ENCODE data around the gene LTBP3. TPM values are rescaled to one million over a fixed set of nuclear protein-coding genes. Genes with fewer than 3 reads are reported as not detected.

The LTBP3 gene
- total RNA-seq, 1 experiment from 2014 or later: 10.6 TPM

DNA sequence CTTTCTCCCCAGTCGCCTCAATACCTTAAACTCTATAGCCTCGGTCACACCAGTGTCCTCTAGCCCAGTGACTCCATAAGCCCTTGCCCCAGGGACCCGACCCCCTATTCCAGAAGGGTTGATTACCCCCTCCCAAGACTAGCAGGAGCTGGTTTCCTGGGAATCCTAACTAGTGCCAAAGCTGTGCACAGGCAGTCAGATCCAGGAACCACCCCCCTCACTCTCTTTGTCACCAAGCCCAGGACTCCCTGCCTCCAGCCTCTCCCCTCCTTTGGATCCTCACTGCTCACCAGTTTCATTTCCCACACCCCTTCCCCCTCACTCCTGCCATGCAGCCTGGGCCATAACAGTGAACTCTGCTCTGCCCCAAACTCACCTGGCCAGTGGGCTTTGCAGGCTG, 9.8 kb downstream of the LTBP3 start:
- Histone ChIP-seq H2BK15ac (ENCODE audit: low read depth, low read length) (no peak overlapping the region), H3K14ac (ENCODE audit: insufficient read depth, low read length) (no peak overlapping the region), H2AFZ (ENCODE audit: low read length) (no peak overlapping the region), H2BK120ac (ENCODE audit: low read depth, low read length, poor library complexity, severe bottlenecking) (no peak overlapping the region), H2BK5ac (ENCODE audit: insufficient read length, low read length) (no peak overlapping the region), H4K8ac (replicated peaks; ENCODE audit: insufficient read length, low read depth, low read length) (no peak overlapping the region), H3K18ac (ENCODE audit: insufficient read length, low read depth, low read length) (no peak overlapping the region), H4K20me1 (ENCODE audit: control insufficient read depth, insufficient read depth, insufficient read length) (no peaks in the 10 kb centered on the region), H3K23ac (ENCODE audit: insufficient read length, low read depth, low read length) (no peak overlapping the region), H4K5ac (ENCODE audit: insufficient read length, low read depth, low read length) (no peak overlapping the region), H3K4me1 (ENCODE audit: insufficient read depth, low read length) (peaks cover 2% of the 10 kb centered on the region; the same call in 1 of the 2 replicates), H3K9ac (ENCODE audit: extremely low read depth, insufficient read length, low read length) (no peak overlapping the region), H3K4me2 (ENCODE audit: insufficient read depth, insufficient read length, low read length) (no peak overlapping the region), H3K23me2 (ENCODE audit: insufficient read length, low read depth, low read length, poor library complexity, severe bottlenecking) (peaks cover 2% of the 10 kb centered on the region), H2BK12ac (ENCODE audit: insufficient read length, low read depth, low read length) (no peak overlapping the region), H3K56ac (ENCODE audit: insufficient read length, low read depth, low read length) (no peak overlapping the region), H4K91ac (ENCODE audit: insufficient read length, low read depth, low read length) (no peak overlapping the region), H3K27ac (ENCODE audit: insufficient read length, low read depth, low read length) (no peak overlapping the region), H2AK5ac (ENCODE audit: insufficient read length, low read length) (no peak overlapping the region), H3K9me3 (ENCODE audit: control insufficient read depth, low read depth, low read length) (no peaks in the 10 kb centered on the region), H3K79me2 (ENCODE audit: insufficient read depth, low read length) (no peaks in the 10 kb centered on the region), H3K4ac (ENCODE audit: low read depth, low read length) (no peak overlapping the region), H3K79me1 (ENCODE audit: insufficient read depth, low read depth, low read length, poor library complexity, severe bottlenecking) (no peaks in the 10 kb centered on the region), H3K27me3 (ENCODE audit: insufficient read depth, low read length) (peaks cover 4% of the 10 kb centered on the region; the same call in 1 of the 2 replicates), H3T11ph (ENCODE audit: low read length) (no peak overlapping the region), H2BK20ac (ENCODE audit: low read depth, low read length, poor library complexity, severe bottlenecking) (no peak overlapping the region)
- Mint-ChIP-seq H3K4me1 (peaks cover 28 to 46% of the 10 kb centered on the region in 2 experiments), H3K9me3 (peaks cover 0 to 2% of the 10 kb centered on the region in 2 experiments; a peak in 2 of 5 replicates), H3K27me3 (ENCODE audit: low read depth) (peaks cover 87% of the 10 kb centered on the region), H3K36me3 (ENCODE audit: insufficient read depth in 1 of 3, low read depth in 3 of 3) (no peaks in the 10 kb centered on the region), H3K4me3 (peak overlapping the region in 1 of 2 experiments; percentile 10; a peak in 1 of 5 replicates), H3K27ac (no peak overlapping the region)
- no peak for DNase-seq
- TF ChIP-seq, protein P1, sequence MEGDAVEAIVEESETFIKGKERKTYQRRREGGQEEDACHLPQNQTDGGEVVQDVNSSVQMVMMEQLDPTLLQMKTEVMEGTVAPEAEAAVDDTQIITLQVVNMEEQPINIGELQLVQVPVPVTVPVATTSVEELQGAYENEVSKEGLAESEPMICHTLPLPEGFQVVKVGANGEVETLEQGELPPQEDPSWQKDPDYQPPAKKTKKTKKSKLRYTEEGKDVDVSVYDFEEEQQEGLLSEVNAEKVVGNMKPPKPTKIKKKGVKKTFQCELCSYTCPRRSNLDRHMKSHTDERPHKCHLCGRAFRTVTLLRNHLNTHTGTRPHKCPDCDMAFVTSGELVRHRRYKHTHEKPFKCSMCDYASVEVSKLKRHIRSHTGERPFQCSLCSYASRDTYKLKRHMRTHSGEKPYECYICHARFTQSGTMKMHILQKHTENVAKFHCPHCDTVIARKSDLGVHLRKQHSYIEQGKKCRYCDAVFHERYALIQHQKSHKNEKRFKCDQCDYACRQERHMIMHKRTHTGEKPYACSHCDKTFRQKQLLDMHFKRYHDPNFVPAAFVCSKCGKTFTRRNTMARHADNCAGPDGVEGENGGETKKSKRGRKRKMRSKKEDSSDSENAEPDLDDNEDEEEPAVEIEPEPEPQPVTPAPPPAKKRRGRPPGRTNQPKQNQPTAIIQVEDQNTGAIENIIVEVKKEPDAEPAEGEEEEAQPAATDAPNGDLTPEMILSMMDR (conservative IDR thresholded peaks at IDR 0.05): no peak
- WGBS (ENCODE audit: extremely low coverage, insufficient read length, low lambda C conversion rate): no CpG with 5 or more reads among the region's 3 CpGs

All from H9 (cell line).